Neural progenitor cell (in vitro differentiated cells): ENCODE measurements around the gene CUBN.

Experiments
- EZH2 ChIP-seq: fragments of 200-600 bp; sonication (generic); IDR thresholded peaks from 2 replicates; pipeline ENCODE4 v1.6.1; 2017; ENCODE audit warnings: antibody characterized with exemption, mild to moderate bottlenecking, moderate library complexity
- TF ChIP-seq, protein P1 (sequence below): fragments of 200-600 bp; sonication (generic); IDR thresholded peaks from 2 replicates; pipeline ENCODE4 v1.5.1; 2017; ENCODE audit warnings: antibody characterized with exemption, mild to moderate bottlenecking

DNA sequence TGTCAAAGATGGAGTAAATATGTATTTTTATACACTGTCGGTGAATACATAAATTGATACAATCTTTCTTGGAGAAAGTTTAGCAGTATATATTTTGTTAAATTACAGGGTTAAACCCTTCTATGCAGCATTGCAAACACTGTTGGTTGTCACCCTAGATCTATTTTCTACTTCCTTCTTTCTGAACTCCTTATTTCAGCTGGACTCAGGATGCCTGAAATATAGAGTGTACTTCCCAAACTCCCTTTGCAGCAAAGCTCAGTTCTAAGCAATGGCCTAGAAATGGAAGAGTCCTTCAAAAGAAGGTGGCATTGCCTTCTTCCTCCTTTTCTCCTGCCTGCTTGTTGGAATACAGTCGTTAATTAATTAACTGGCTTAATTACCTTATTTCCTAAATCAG is 20.6 kb downstream of the CUBN start:
- no peak for TF ChIP-seq EZH2
- TF ChIP-seq, protein P1, sequence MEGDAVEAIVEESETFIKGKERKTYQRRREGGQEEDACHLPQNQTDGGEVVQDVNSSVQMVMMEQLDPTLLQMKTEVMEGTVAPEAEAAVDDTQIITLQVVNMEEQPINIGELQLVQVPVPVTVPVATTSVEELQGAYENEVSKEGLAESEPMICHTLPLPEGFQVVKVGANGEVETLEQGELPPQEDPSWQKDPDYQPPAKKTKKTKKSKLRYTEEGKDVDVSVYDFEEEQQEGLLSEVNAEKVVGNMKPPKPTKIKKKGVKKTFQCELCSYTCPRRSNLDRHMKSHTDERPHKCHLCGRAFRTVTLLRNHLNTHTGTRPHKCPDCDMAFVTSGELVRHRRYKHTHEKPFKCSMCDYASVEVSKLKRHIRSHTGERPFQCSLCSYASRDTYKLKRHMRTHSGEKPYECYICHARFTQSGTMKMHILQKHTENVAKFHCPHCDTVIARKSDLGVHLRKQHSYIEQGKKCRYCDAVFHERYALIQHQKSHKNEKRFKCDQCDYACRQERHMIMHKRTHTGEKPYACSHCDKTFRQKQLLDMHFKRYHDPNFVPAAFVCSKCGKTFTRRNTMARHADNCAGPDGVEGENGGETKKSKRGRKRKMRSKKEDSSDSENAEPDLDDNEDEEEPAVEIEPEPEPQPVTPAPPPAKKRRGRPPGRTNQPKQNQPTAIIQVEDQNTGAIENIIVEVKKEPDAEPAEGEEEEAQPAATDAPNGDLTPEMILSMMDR: no peak
